Endothelial cell of umbilical vein (primary cell): ENCODE measurements around the gene STK24. TPM values are rescaled to one million over a fixed set of nuclear protein-coding genes. Genes with fewer than 3 reads are reported as not detected.

ENCODE experiments used
- BruUV-seq: library from RNA; stranded (reverse); fragments of 400-500 nt; replicated peaks from 2 replicates; lab custom pipeline; 2021; lab: Mats Ljungman, UMichigan
- CTCF ChIA-PET: fragments of 300-600, 350-600 bp; sonication (Branson Sonifier 250); formaldehyde crosslinking; loops from one replicate; lab custom pipeline; 2021; ENCODE audit warnings: antibody characterized with exemption, inconsistent platforms; lab: Charles Lee
- POLR2A ChIA-PET: fragments of 300-600, 350-600 bp; sonication (Branson Sonifier 250); formaldehyde crosslinking; loops from one replicate; lab custom pipeline; 2021; ENCODE audit warnings: antibody characterized with exemption, inconsistent platforms; lab: Charles Lee
- DNase-seq: peaks from one replicate; pipeline ENCODE4 v3.0.0-alpha.2; 2011; ENCODE audit warnings: low read depth, low spot score
- FAIRE-seq: peaks from 2 replicates; lab custom pipeline; 2011; peaks lifted over from hg19 to GRCh38; lab: Jason Lieb, UNC
- H2AFZ ChIP-seq: 2 replicates; pipeline ENCODE4 v1.6.0; 2012; ENCODE audit warnings: low read depth, low read length, control low read depth, inconsistent platforms
- H3K27ac ChIP-seq: 2 replicates; pipeline ENCODE4 v1.5.1; 2011; ENCODE audit warnings: low read depth, mild to moderate bottlenecking, control low read depth, low read length, moderate library complexity; ENCODE audit not compliant: insufficient read depth
- H3K27me3 ChIP-seq, 2 experiments: 2 replicates each; pipeline versions ENCODE4 v1.6.0 to v1.6.1; 2011; ENCODE audit warnings: low read length in 2 of 2, mixed read lengths in 1 of 2; ENCODE audit not compliant: control insufficient read depth in 2 of 2, insufficient read depth in 2 of 2
- H3K36me3 ChIP-seq, 2 experiments: 2 replicates in 1 of 2; 3 replicates in 1 of 2; pipeline ENCODE4 v1.5.1; 2011; ENCODE audit warnings: low read length in 2 of 2, mild to moderate bottlenecking in 1 of 2, moderate library complexity in 1 of 2; ENCODE audit not compliant: control insufficient read depth in 2 of 2, insufficient read depth in 2 of 2; ENCODE audit errors: extremely low read depth in 1 of 2
- H3K4me1 ChIP-seq: 3 replicates; pipeline ENCODE4 v1.5.1; 2011; ENCODE audit warnings: mild to moderate bottlenecking, low read length; ENCODE audit not compliant: control insufficient read depth, insufficient read depth; ENCODE audit errors: extremely low read depth
- H3K4me2 ChIP-seq: 2 replicates; pipeline ENCODE4 v1.6.1; 2011; ENCODE audit warnings: low read length, control low read depth, mixed read lengths; ENCODE audit not compliant: insufficient read depth
- H3K4me3 ChIP-seq, 3 experiments: fragments of 200-600 bp in 1 of 3; sonication (generic), shearing (Covaris generic) in 1 of 3; replicated peaks in 1 of 3; 2 replicates each; pipeline ENCODE4 v1.5.1; 2011 to 2016; ENCODE audit warnings: control low read depth in 3 of 3, low read length in 3 of 3, mild to moderate bottlenecking in 2 of 3, inconsistent platforms in 1 of 3, low read depth in 1 of 3, moderate library complexity in 1 of 3; ENCODE audit not compliant: insufficient read depth in 1 of 3
- H3K79me2 ChIP-seq: 2 replicates; pipeline ENCODE4 v1.6.0; 2012; ENCODE audit warnings: low read length, inconsistent platforms; ENCODE audit not compliant: control insufficient read depth, insufficient read depth
- H3K9ac ChIP-seq: replicated peaks from 2 replicates; pipeline ENCODE3; 2011; ENCODE audit warnings: low read length, control low read depth; ENCODE audit not compliant: insufficient read depth; ENCODE audit errors: extremely low read depth
- H3K9me1 ChIP-seq: replicated peaks from 3 replicates; pipeline ENCODE4 v1.6.0; 2011; ENCODE audit warnings: mild to moderate bottlenecking, low read length; ENCODE audit not compliant: control insufficient read depth, insufficient read depth; ENCODE audit errors: extremely low read depth
- H3K9me3 ChIP-seq: replicated peaks from 2 replicates; pipeline ENCODE4 v1.5.1; 2012; ENCODE audit warnings: low read length, inconsistent platforms; ENCODE audit not compliant: control insufficient read depth, insufficient read depth
- H4K20me1 ChIP-seq: replicated peaks from 2 replicates; pipeline ENCODE3; 2011; ENCODE audit warnings: mild to moderate bottlenecking, low read length; ENCODE audit not compliant: control insufficient read depth, insufficient read depth; ENCODE audit errors: extremely low read depth
- EZH2 ChIP-seq: IDR thresholded peaks from 2 replicates; pipeline ENCODE4 v1.6.1; 2012; ENCODE audit warnings: borderline replicate concordance, low read depth, mild to moderate bottlenecking, moderate library complexity, low read length, inconsistent platforms; ENCODE audit not compliant: severe bottlenecking
- FOS ChIP-seq: IDR thresholded peaks from 2 replicates; pipeline ENCODE4 v1.6.1; 2011; ENCODE audit warnings: mild to moderate bottlenecking, low read length, moderate library complexity, borderline replicate concordance; ENCODE audit not compliant: insufficient read depth
- GATA2 ChIP-seq: IDR thresholded peaks from 2 replicates; pipeline ENCODE4 v1.7.0; 2011; ENCODE audit warnings: low read depth, mild to moderate bottlenecking, moderate library complexity, mixed read lengths, low read length; ENCODE audit not compliant: insufficient read length, insufficient read depth
- JUN ChIP-seq: IDR thresholded peaks from 2 replicates; pipeline ENCODE4 v1.6.1; 2011; ENCODE audit warnings: borderline replicate concordance, low read depth; ENCODE audit not compliant: insufficient read length, insufficient read depth
- MYC ChIP-seq: IDR thresholded peaks from one replicate; pipeline ENCODE4 v1.6.1; 2011; ENCODE audit warnings: mild to moderate bottlenecking, low read depth, low read length
- POLR2A ChIP-seq: IDR thresholded peaks from 2 replicates; pipeline ENCODE4 v1.6.1; 2012; ENCODE audit warnings: low read depth, mild to moderate bottlenecking, control low read depth, low read length
- POLR2AphosphoS5 ChIP-seq: IDR thresholded peaks from 2 replicates; pipeline ENCODE4 v1.6.1; 2012; ENCODE audit warnings: low read depth, mild to moderate bottlenecking, control low read depth, low read length, moderate library complexity; ENCODE audit not compliant: insufficient read depth
- dilution Hi-C: fragments of 300-500 bp; cut with MboI; formaldehyde crosslinking; loops from one replicate; pipeline ENCODE4 v1.15.0; 2019; ENCODE audit warnings: low sequenced_read_pairs; ENCODE audit not compliant: extremely low pct_ligation_motif_present
- intact Hi-C: fragments of 100-400 bp; cut with micrococcal nuclease; formaldehyde crosslinking; loops from one replicate; pipeline ENCODE4 v1.10.0; 2022
- polyA plus RNA-seq, 4 experiments: library from polyadenylated mRNA; depleted of rRNA in 3 of 4; stranded (reverse) in 3 of 4; unstranded in 1 of 4; fragments of >200 nt; gene quantifications; 2 replicates each; pipeline versions ENCODE4 v1.2.1 to v1.2.3, GENCODE V29; 2011 to 2012; ENCODE audit warnings: missing spikeins in 1 of 4
- total RNA-seq: library from RNA; stranded (reverse); gene quantifications from 2 replicates; pipeline ENCODE4 v1.2.3, GENCODE V29; 2021
- TF ChIP-seq, protein P1 (sequence below): IDR thresholded peaks from 2 replicates; pipeline ENCODE4 v1.6.1; 2011; ENCODE audit not compliant: insufficient read depth, insufficient read length
- TF ChIP-seq, protein P2 (sequence below), 2 donors: IDR thresholded peaks; 1 replicate in 1 of 2; 2 replicates in 1 of 2; pipeline ENCODE4 v1.5.1; 2011; ENCODE audit warnings: low read length in 2 of 2, mild to moderate bottlenecking in 2 of 2, moderate library complexity in 2 of 2, control low read depth in 1 of 2, inconsistent platforms in 1 of 2, low read depth in 1 of 2; ENCODE audit not compliant: insufficient read depth in 1 of 2; ENCODE audit errors: extremely low read depth in 1 of 2

STK24 gene
- total and polyA plus RNA-seq, 2 donors (not counting 3 experiments of a cell fraction or from before 2014, with no cell fraction given): 43.3 to 100 TPM

DNA sequence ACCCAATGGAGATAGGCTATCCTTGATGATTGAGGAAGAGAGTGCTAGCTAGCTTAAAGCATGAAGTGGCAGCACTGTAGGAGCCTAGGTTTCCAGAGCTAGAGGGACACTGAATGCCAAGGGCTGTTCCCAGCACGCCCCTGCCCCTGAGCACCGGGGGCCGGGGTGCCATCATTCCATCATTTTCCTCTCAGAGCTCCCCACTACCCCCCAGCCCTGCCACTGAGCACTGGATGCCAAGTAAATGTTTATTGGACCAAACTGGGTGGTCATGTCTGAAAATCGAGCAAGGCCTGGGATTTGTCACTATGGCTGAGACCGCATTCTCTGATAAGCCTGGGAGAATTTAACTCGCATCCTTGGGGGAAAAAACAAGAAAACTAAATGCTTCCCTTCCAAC, 142.8 kb downstream of the STK24 start:
- POLR2A ChIA-PET: no interaction called here
- H3K36me3 ChIP-seq: no peaks in the 10 kb centered on the region
- intact Hi-C loops: no loop called here

DNA sequence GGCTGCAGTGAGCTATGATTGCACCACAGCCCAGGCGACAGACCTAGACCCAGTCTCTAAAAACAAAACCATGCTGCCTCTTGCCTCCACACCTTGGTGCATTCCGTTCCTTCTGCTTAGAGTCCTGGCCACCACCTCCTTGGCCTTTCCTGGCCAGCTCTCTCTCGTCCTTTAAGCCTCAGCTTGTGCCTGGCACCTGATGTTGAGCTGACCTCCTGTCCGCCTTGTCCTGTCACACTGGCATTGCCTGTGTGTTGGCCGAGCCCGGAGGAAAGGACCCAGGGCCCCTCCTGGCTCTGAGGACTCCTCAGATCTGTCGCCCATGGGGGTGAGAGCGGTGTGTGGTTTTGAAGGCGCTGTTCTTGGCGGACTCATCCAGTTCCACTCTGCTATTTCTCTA, 143.3 kb downstream of the STK24 start:
- Histone ChIP-seq H3K4me3 (no peak overlapping the region), H3K4me1 (no peaks in the 10 kb centered on the region), H3K9me1 (no peaks in the 10 kb centered on the region), H3K4me2 (no peak overlapping the region), H3K36me3 (no peaks in the 10 kb centered on the region), H4K20me1 (no peaks in the 10 kb centered on the region), H3K9ac (no peak overlapping the region), H3K9me3 (no peaks in the 10 kb centered on the region), H3K79me2 (no peaks in the 10 kb centered on the region), H3K27me3 (no peaks in the 10 kb centered on the region), H3K27ac (no peak overlapping the region), H2AFZ (no peak overlapping the region)
- no TSS peak for BruUV-seq
- TF ChIP-seq POLR2A: no peak
- no peak for TF ChIP-seq GATA2
- TF ChIP-seq FOS: no peak
- TF ChIP-seq, protein P1, sequence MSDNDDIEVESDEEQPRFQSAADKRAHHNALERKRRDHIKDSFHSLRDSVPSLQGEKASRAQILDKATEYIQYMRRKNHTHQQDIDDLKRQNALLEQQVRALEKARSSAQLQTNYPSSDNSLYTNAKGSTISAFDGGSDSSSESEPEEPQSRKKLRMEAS: no peak
- no peak for TF ChIP-seq JUN
- no peak for TF ChIP-seq MYC
- TF ChIP-seq POLR2AphosphoS5: no peak
- TF ChIP-seq, protein P2, sequence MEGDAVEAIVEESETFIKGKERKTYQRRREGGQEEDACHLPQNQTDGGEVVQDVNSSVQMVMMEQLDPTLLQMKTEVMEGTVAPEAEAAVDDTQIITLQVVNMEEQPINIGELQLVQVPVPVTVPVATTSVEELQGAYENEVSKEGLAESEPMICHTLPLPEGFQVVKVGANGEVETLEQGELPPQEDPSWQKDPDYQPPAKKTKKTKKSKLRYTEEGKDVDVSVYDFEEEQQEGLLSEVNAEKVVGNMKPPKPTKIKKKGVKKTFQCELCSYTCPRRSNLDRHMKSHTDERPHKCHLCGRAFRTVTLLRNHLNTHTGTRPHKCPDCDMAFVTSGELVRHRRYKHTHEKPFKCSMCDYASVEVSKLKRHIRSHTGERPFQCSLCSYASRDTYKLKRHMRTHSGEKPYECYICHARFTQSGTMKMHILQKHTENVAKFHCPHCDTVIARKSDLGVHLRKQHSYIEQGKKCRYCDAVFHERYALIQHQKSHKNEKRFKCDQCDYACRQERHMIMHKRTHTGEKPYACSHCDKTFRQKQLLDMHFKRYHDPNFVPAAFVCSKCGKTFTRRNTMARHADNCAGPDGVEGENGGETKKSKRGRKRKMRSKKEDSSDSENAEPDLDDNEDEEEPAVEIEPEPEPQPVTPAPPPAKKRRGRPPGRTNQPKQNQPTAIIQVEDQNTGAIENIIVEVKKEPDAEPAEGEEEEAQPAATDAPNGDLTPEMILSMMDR (IDR thresholded peaks at IDR 0.05; ENCODE audit: extremely low read depth in 1 of 2, insufficient read depth in 1 of 2, low read depth in 1 of 2, low read length in 2 of 2): no peak
- TF ChIP-seq EZH2: no peak
- no peak for FAIRE-seq
- dilution Hi-C loops (loop anchor here (25.0 kb wide), 1 partner anchor 229 kb away; no protein-coding TSS in a partner anchor), intact Hi-C loops (no loop called here)
- ChIA-PET POLR2A (no interaction called here), CTCF (interaction anchor here (1.1 to 1.4 kb wide), 3 partner anchors 12 to 400 kb away, joined by 3 read pairs; no protein-coding TSS in a partner anchor)
- no peak for DNase-seq

More for the DNA sequence above, 142.8 kb downstream of the STK24 start:
- DNase-seq: no peak
- Histone ChIP-seq H4K20me1 (no peaks in the 10 kb centered on the region), H3K9me1 (no peaks in the 10 kb centered on the region), H3K4me1 (no peaks in the 10 kb centered on the region), H3K79me2 (no peaks in the 10 kb centered on the region), H2AFZ (no peak overlapping the region), H3K4me2 (no peak overlapping the region), H3K27ac (no peak overlapping the region), H3K9ac (no peak overlapping the region), H3K9me3 (no peaks in the 10 kb centered on the region), H3K27me3 (no peaks in the 10 kb centered on the region), H3K4me3 (no peak overlapping the region)
- FAIRE-seq: no peak
- dilution Hi-C loops: loop anchor here (25.0 kb wide), 1 partner anchor 228 kb away; no protein-coding TSS in a partner anchor
- TF ChIP-seq GATA2: no peak
- TF ChIP-seq MYC: no peak
- no peak for TF ChIP-seq POLR2A
- TF ChIP-seq FOS: no peak
- CTCF ChIA-PET: interaction anchor here (1.1 to 1.4 kb wide), 3 partner anchors 12 to 400 kb away, joined by 3 read pairs; no protein-coding TSS in a partner anchor
- no TSS peak for BruUV-seq
